Heart left ventricle (tissue), 16 donors: ENCODE measurements around the gene CREB3. TPM values are rescaled to one million over a fixed set of nuclear protein-coding genes. Genes with fewer than 3 reads are reported as not detected.

Experiments
- ATAC-seq, 4 donors: fragments of 200-7000 bp; cut with Tn5 transposase; one replicate each; pipeline ENCODE4 v1.9.1; 2020 to 2022; ENCODE audit warnings: moderate library complexity in 4 of 4, mild to moderate bottlenecking in 3 of 4, moderate number of reproducible peaks in 1 of 4
- DNase-seq, 5 donors: peaks; one replicate each; pipeline ENCODE4 v3.0.0-alpha.2; 2020
- H3K27ac ChIP-seq, 12 donors: fragments of 200-600 bp; sonication (generic) in 4 of 12; one replicate each; pipeline versions ENCODE4 v1.5.0 to v1.8.0; 2016 to 2022; ENCODE audit warnings: mild to moderate bottlenecking in 2 of 12
- H3K27me3 ChIP-seq, 9 donors: fragments of 200-600 bp; sonication (generic) in 2 of 9; one replicate each; pipeline versions ENCODE4 v1.5.1 to v1.8.0; 2016 to 2022; ENCODE audit warnings: mild to moderate bottlenecking in 3 of 9
- H3K36me3 ChIP-seq, 9 donors: fragments of 200-600 bp; sonication (generic) in 2 of 9; one replicate each; pipeline versions ENCODE4 v1.5.0 to v1.8.0; 2018 to 2022; ENCODE audit warnings: mild to moderate bottlenecking in 2 of 9
- H3K4me1 ChIP-seq, 12 donors: fragments of 200-600 bp; sonication (generic) in 4 of 12; one replicate each; pipeline versions ENCODE4 v1.5.0 to v1.8.0; 2016 to 2022; ENCODE audit warnings: mild to moderate bottlenecking in 3 of 12
- H3K4me3 ChIP-seq, 12 donors: fragments of 200-600 bp; sonication (generic) in 4 of 12; one replicate each; pipeline versions ENCODE4 v1.5.0 to v1.8.0; 2017 to 2022; ENCODE audit warnings: mild to moderate bottlenecking in 9 of 12, moderate library complexity in 4 of 12
- H3K9me3 ChIP-seq, 12 donors: fragments of 200-600 bp; sonication (generic) in 4 of 12; one replicate each; pipeline versions ENCODE4 v1.5.0 to v1.8.0; 2016 to 2022; ENCODE audit warnings: mild to moderate bottlenecking in 1 of 12
- CTCF ChIP-seq, 12 donors: fragments of 200-600 bp; sonication (generic) in 4 of 12; IDR thresholded peaks; one replicate each; pipeline versions ENCODE4 v1.5.0 to v1.8.0; 2018 to 2022; ENCODE audit warnings: antibody characterized with exemption in 12 of 12, mild to moderate bottlenecking in 5 of 12
- POLR2A ChIP-seq, 2 donors: fragments of 450-650 bp; IDR thresholded peaks; one replicate each; pipeline ENCODE4 v1.6.1; 2017; ENCODE audit warnings: antibody characterized with exemption in 2 of 2, mild to moderate bottlenecking in 2 of 2, moderate library complexity in 2 of 2
- WGBS, 4 donors: extraction: QIAGEN DNeasy Blood & Tissue Kit in 2 of 4; methylation state at CpG; one replicate each; pipeline versions ENCODE4 v1.1.5 to v1.1.7; 2013 to 2018; 5-methylcytosine and 5-hydroxymethylcytosine counted together
- intact Hi-C, 10 donors: fragments of 100-400 bp; cut with DNase I; formaldehyde crosslinking; loops; one replicate each; pipeline versions ENCODE4 v1.11.1 to v1.14.2; 2022
- polyA plus RNA-seq, 2 donors: library from polyadenylated mRNA; stranded (reverse); fragments of 200-250 nt; gene quantifications; one replicate each; pipeline ENCODE4 v1.2.3, GENCODE V29; 2013
- total RNA-seq, 9 donors: library from RNA; depleted of rRNA in 2 of 9; stranded (reverse); fragments of >200 nt in 2 of 9; fragmentation: NEBNext Ultra II Directional in 3 of 9; extraction: Animal tissue kit (Norgen Biotek cat#: 25700) in 3 of 9; gene quantifications; one replicate each; pipeline versions ENCODE4 v1.1.0 to v1.2.4, GENCODE V29; 2016 to 2023
- donor health status: ischemic (EF 13 %, LVEDD 7.1; RV severe dilation, severe dysfunction).
- donor health status: healthy with polysubstance abuse.
- donor health status: DM: no; HTN: yes; CAD: no.
- donor health status: DM: no; HTN: no; CAD: no.
- donor health status: ischemic (EF 25% LVEDD 6.9; RV normal size, moderate dysfunction).
- donor health status: ischemic (EF 25% LVEDD 5.7; RV mildly dilated, moderate dysfunction).
- donor health status: healthy.
- donor health status: DM: yes; HTN: yes; CAD: no.
- donor health status: ischemic (EF 35%, LVEDD 5.7; RV mildly dilated, moderate dysfunction).
- donor health status: nonischemic (EF 11% LVEDD 7.7; RV severe dilation, severe dysfunction).
- donor health status: DM: yes; HTN: yes; CAD: no.
- donor health status: PGD.
- donor health status: ischemic (EF 29% LVEDD 5.4; RV normal size, mild dysfunction).
- donor health status: nonischemic (EF 23%, LVEDD 6.1; RV moderate dilation, normal function).

The CREB3 gene
- total and polyA plus RNA-seq, 11 donors = 16.1 to 49.4 (median 26.7) TPM

GRCh38 chr9:35730486-35730854 is 2.0 kb upstream of the CREB3 start:
- no peak for ATAC-seq
- H3K27ac ChIP-seq = peak overlapping the region; percentile 94 to 99 (median 98)
- peaks cover 0 to 29% (median 24%) of the 10 kb centered on the region in 9 donors for H3K36me3 ChIP-seq
- H3K4me3 ChIP-seq = peak overlapping the region; percentile 62 to 98 (median 86)
- 47 to 61% (median 59%) methylated on average over 2 of the region's 2 CpGs for WGBS, 4 donors
- H3K9me3 ChIP-seq = no peaks in the 10 kb centered on the region
- intact Hi-C loops = loop anchor here in 3 of 10 donors (2.0 to 5.0 kb wide), 3 partner anchors 33 to 126 kb away; partner anchors contain the start of genes CCDC107 (in 1 of the 3), RMRP (in 1 of the 3) and TESK1 (in 1 of the 3)
- no peaks in the 10 kb centered on the region for H3K27me3 ChIP-seq
- peaks cover 12 to 76% (median 61%) of the 10 kb centered on the region in 12 donors for H3K4me1 ChIP-seq
- TF ChIP-seq POLR2A (IDR thresholded peaks at IDR 0.05) (no peak), CTCF (IDR thresholded peaks at IDR 0.05) (no peak)
- no peak for DNase-seq

- no peaks in the 10 kb centered on the region for H3K27me3 ChIP-seq
- H3K4me3 ChIP-seq = peak overlapping the region; percentile 62 to 98 (median 86)
- H3K4me1 ChIP-seq = peaks cover 12 to 74% (median 59%) of the 10 kb centered on the region in 12 donors
- DNase-seq (no peak), ATAC-seq (no peak)
- 0 to 1% (median 1%) methylated on average over 18 to 47 of the region's 47 CpGs for WGBS, 4 donors
- peaks cover 0 to 30% (median 25%) of the 10 kb centered on the region in 9 donors for H3K36me3 ChIP-seq
- H3K27ac ChIP-seq = peak overlapping the region; percentile 94 to 99 (median 98)
- no peaks in the 10 kb centered on the region for H3K9me3 ChIP-seq
- intact Hi-C loops = loop anchor here in 6 of 10 donors (1.0 to 5.0 kb wide), 7 partner anchors 15 to 127 kb away; partner anchors contain the start of genes GBA2 (in 3 of the 6), RGP1 (in 3 of the 6), CCDC107 (in 2 of the 6) and RMRP (in 2 of the 6)
- no peak for TF ChIP-seq CTCF (IDR thresholded peaks at IDR 0.05)
- no peak for TF ChIP-seq POLR2A (IDR thresholded peaks at IDR 0.05)
Observed at GRCh38 chr9:35731415-35732184, 866 bp upstream of the CREB3 start.

- DNase-seq (peak in 1 of 5 donors; percentile 23), ATAC-seq (peak in 1 of 4 donors; percentile 0)
- peak overlapping the region; percentile 94 to 99 (median 98) for H3K27ac ChIP-seq
- no peaks in the 10 kb centered on the region for H3K27me3 ChIP-seq
- no peaks in the 10 kb centered on the region for H3K9me3 ChIP-seq
- 1 to 2% (median 2%) methylated on average over 10 to 14 of the region's 14 CpGs for WGBS, 4 donors
- H3K4me1 ChIP-seq = peaks cover 12 to 64% (median 46%) of the 10 kb centered on the region in 12 donors
- intact Hi-C loops = loop anchor here in 6 of 10 donors (1.0 to 5.0 kb wide), 6 partner anchors 14 to 76 kb away; partner anchors contain the start of genes GBA2 (in 3 of the 6), RGP1 (in 3 of the 6), CCDC107 (in 2 of the 6) and RMRP (in 2 of the 6)
- TF ChIP-seq CTCF (IDR thresholded peaks at IDR 0.05) (no peak), POLR2A (IDR thresholded peaks at IDR 0.05) (no peak)
- peaks cover 0 to 44% (median 38%) of the 10 kb centered on the region in 9 donors for H3K36me3 ChIP-seq
- H3K4me3 ChIP-seq = peak overlapping the region; percentile 63 to 98 (median 86)
Observed at GRCh38 chr9:35732800-35733541, 505 bp downstream of the CREB3 start.
